HepG2 (cell line): Measurements from ENCODE around the gene KMT2B. TPM values are rescaled to one million over a fixed set of nuclear protein-coding genes. Genes with fewer than 3 reads are reported as not detected.

Experiments used
- AKAP8 ChIP-seq: sonication (generic); formaldehyde crosslinking; IDR thresholded peaks from 2 replicates; pipeline ENCODE4 v1.5.1; 2020; ENCODE audit warnings: mild to moderate bottlenecking, missing genetic modification reagents
- CBFB ChIP-seq: sonication (generic); formaldehyde crosslinking; IDR thresholded peaks from 2 replicates; pipeline ENCODE4 v1.4.0; 2020; ENCODE audit warnings: missing genetic modification reagents
- CEBPG ChIP-seq: IDR thresholded peaks from 2 replicates; pipeline ENCODE4 v1.6.1; 2016
- EEA1 ChIP-seq: sonication (generic); formaldehyde crosslinking; IDR thresholded peaks from 2 replicates; pipeline ENCODE4 v1.5.1; 2020; ENCODE audit warnings: mild to moderate bottlenecking, missing genetic modification reagents, borderline replicate concordance
- ELF1 ChIP-seq: sonication (generic); formaldehyde crosslinking; IDR thresholded peaks from 2 replicates; pipeline ENCODE4 v1.4.0; 2020; ENCODE audit warnings: missing genetic modification reagents
- ELK4 ChIP-seq: sonication (generic); formaldehyde crosslinking; IDR thresholded peaks from 2 replicates; pipeline ENCODE4 v1.9.0; 2021; ENCODE audit warnings: missing genetic modification reagents, borderline replicate concordance
- HCFC1 ChIP-seq: fragments of 150-350 bp; IDR thresholded peaks from 2 replicates; pipeline ENCODE4 v1.6.1; 2014; ENCODE audit warnings: low read depth, low read length
- MLLT10 ChIP-seq: sonication (generic); formaldehyde crosslinking; IDR thresholded peaks from 2 replicates; pipeline ENCODE4 v1.4.0; 2020; ENCODE audit warnings: missing genetic modification reagents
- PBX3 ChIP-seq: sonication (generic); formaldehyde crosslinking; IDR thresholded peaks from 2 replicates; pipeline ENCODE4 v1.8.1; 2023; ENCODE audit warnings: missing genetic modification reagents, inconsistent platforms, borderline replicate concordance
- PHF8 ChIP-seq: sonication (generic); formaldehyde crosslinking; IDR thresholded peaks from 2 replicates; pipeline ENCODE4 v1.5.0; 2020; ENCODE audit warnings: missing genetic modification reagents
- SALL1 ChIP-seq: sonication (generic); formaldehyde crosslinking; IDR thresholded peaks from 2 replicates; pipeline ENCODE4 v1.8.0; 2022; ENCODE audit warnings: mild to moderate bottlenecking, missing genetic modification reagents
- TBX2 ChIP-seq: sonication (generic); formaldehyde crosslinking; IDR thresholded peaks from 2 replicates; pipeline ENCODE4 v1.5.0; 2020; ENCODE audit warnings: missing genetic modification reagents, mild to moderate bottlenecking, borderline replicate concordance
- ZBED4 ChIP-seq: sonication (generic); formaldehyde crosslinking; IDR thresholded peaks from 2 replicates; pipeline ENCODE4 v1.4.0; 2020; ENCODE audit warnings: missing genetic modification reagents, borderline replicate concordance
- ZBTB2 ChIP-seq: sonication (generic); formaldehyde crosslinking; IDR thresholded peaks from 2 replicates; pipeline ENCODE4 v1.8.0; 2022; ENCODE audit warnings: low read depth, missing genetic modification reagents
- ZFAT ChIP-seq: sonication (generic); formaldehyde crosslinking; conservative IDR thresholded peaks from 2 replicates; pipeline ENCODE4 v1.8.1; 2023; ENCODE audit warnings: missing genetic modification reagents, inconsistent platforms
- ZNF20 ChIP-seq: sonication (generic); formaldehyde crosslinking; IDR thresholded peaks from 2 replicates; pipeline ENCODE4 v1.4.0; 2020; ENCODE audit warnings: mild to moderate bottlenecking, moderate library complexity, missing genetic modification reagents
- ZNF460 ChIP-seq: sonication (generic); formaldehyde crosslinking; IDR thresholded peaks from 2 replicates; pipeline ENCODE4 v1.5.1; 2020; ENCODE audit warnings: missing genetic modification reagents, mild to moderate bottlenecking, borderline replicate concordance
- ZNF652 ChIP-seq: IDR thresholded peaks from 2 replicates; pipeline ENCODE4 v1.6.1; 2016; ENCODE audit warnings: low read depth, borderline replicate concordance
- ZNF747 ChIP-seq: sonication (generic); formaldehyde crosslinking; IDR thresholded peaks from 2 replicates; pipeline ENCODE4 v1.8.1; 2023; ENCODE audit warnings: missing genetic modification reagents, mild to moderate bottlenecking, borderline replicate concordance
- ZNF777 ChIP-seq: sonication (generic); formaldehyde crosslinking; IDR thresholded peaks from 2 replicates; pipeline ENCODE4 v1.4.0; 2020; ENCODE audit warnings: missing genetic modification reagents
- polyA plus RNA-seq, 8 experiments: library from polyadenylated mRNA; depleted of rRNA in 3 of 8; stranded (reverse) in 7 of 8; unstranded in 1 of 8; fragments of >200 nt; fragmentation: Illumina TruSeq in 4 of 8; extraction: Trizol in 4 of 8; gene quantifications; 2 replicates each; pipeline versions ENCODE4 v1.2.1 to v1.2.3, GENCODE V29; 2011 to 2016; ENCODE audit warnings: low read depth in 4 of 8, missing spikeins in 1 of 8, mixed read lengths in 1 of 8; ENCODE audit not compliant: insufficient read depth in 1 of 8
- total RNA-seq, 5 experiments: library from RNA; depleted of rRNA; stranded (reverse); fragments of >200 nt; fragmentation: Illumina TruSeq; extraction: Trizol; gene quantifications; 2 replicates each; pipeline ENCODE4 v1.2.3, GENCODE V29; 2016; ENCODE audit warnings: low read depth in 1 of 5
- TF ChIP-seq, protein P1 (sequence below): sonication (generic); formaldehyde crosslinking; IDR thresholded peaks from 2 replicates; pipeline ENCODE4 v1.4.0; 2020; ENCODE audit warnings: missing genetic modification reagents, borderline replicate concordance

The KMT2B gene
- total and polyA plus RNA-seq, 2 of the 13 experiments (the other 11 are each of a cell fraction or from before 2014, with no cell fraction given), result 6.2 to 16.9 TPM

GRCh38 chr19:35740423-35741202 is 22.8 kb downstream of the KMT2B start (continued):
- TF ChIP-seq ELK4 (no peak), ZFAT (CRISPR knock-in tag) (no peak), ZNF747 (CRISPR knock-in tag) (0 out of 2 replicates have a peak, but pooled peaks have one; percentile 42), SALL1 (peak; percentile 83), ZBTB2 (CRISPR knock-in tag) (0 out of 2 replicates have a peak, but pooled peaks have one; percentile 38), ZBED4 (CRISPR knock-in tag) (peak; percentile 35; the same call in 1 of the 2 replicates), PBX3 (no peak), CBFB (peak; percentile 43; the same call in 1 of the 2 replicates), ZNF652 (no peak; the same call in 1 of the 2 replicates), EEA1 (CRISPR knock-in tag) (no peak), ZNF460 (CRISPR knock-in tag) (no peak), AKAP8 (CRISPR knock-in tag) (no peak), ZNF20 (CRISPR knock-in tag) (no peak), ELF1 (CRISPR knock-in tag) (peak; percentile 61), MLLT10 (CRISPR knock-in tag) (no peak), HCFC1 (no peak; the same call in 1 of the 2 replicates), CEBPG (peak; percentile 90), TBX2 (peak; percentile 43; the same call in 1 of the 2 replicates), PHF8 (CRISPR knock-in tag) (peak; percentile 73), ZNF777 (peak; percentile 97)
- TF ChIP-seq, protein P1, sequence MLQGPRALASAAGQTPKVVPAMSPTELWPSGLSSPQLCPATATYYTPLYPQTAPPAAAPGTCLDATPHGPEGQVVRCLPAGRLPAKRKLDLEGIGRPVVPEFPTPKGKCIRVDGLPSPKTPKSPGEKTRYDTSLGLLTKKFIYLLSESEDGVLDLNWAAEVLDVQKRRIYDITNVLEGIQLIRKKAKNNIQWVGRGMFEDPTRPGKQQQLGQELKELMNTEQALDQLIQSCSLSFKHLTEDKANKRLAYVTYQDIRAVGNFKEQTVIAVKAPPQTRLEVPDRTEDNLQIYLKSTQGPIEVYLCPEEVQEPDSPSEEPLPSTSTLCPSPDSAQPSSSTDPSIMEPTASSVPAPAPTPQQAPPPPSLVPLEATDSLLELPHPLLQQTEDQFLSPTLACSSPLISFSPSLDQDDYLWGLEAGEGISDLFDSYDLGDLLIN, result no peak
